GM12878 (cell line): ENCODE data around the gene SCRN2. TPM values are rescaled to one million over a fixed set of nuclear protein-coding genes. Genes with fewer than 3 reads are reported as not detected.

ENCODE experiments used
- ATAC-seq: fragments of 200-7000 bp; cut with Tn5 transposase; 3 replicates; pipeline ENCODE4 v1.9.1; 2020; ENCODE audit warnings: mild to moderate bottlenecking, moderate library complexity
- BruUV-seq: library from RNA; stranded (reverse); fragments of 400-500 nt; replicated peaks from 2 replicates; lab custom pipeline; 2021; lab: Mats Ljungman, UMichigan
- CTCF ChIA-PET: fragments of 300-600 bp; sonication (Branson Sonifier 250); formaldehyde crosslinking; extraction: SDS; loops from one replicate; lab custom pipeline; 2021; ENCODE audit warnings: inconsistent platforms; lab: Yijun Ruan, JAX
- POLR2A ChIA-PET: fragments of 350-600 bp; formaldehyde crosslinking; extraction: SDS; loops from one replicate; lab custom pipeline; 2021; ENCODE audit warnings: inconsistent platforms; lab: Charles Lee
- RAD21 ChIA-PET: fragments of 300-600 bp; sonication (Branson Sonifier 250); formaldehyde crosslinking; loops from one replicate; lab custom pipeline; 2023; ENCODE audit warnings: antibody characterized with exemption; ENCODE audit not compliant: unreplicated experiment; lab: Charles Lee
- SMC1A ChIA-PET: fragments of 300-600 bp; sonication (Branson Sonifier 250); formaldehyde crosslinking; loops from one replicate; lab custom pipeline; 2023; ENCODE audit not compliant: unreplicated experiment, uncharacterized antibody; lab: Charles Lee
- DNase-seq: peaks from one replicate; pipeline ENCODE4 v3.0.0-alpha.2; 2011; ENCODE audit warnings: low read depth, low spot score
- FAIRE-seq: peaks from 3 replicates; lab custom pipeline; 2011; peaks lifted over from hg19 to GRCh38; lab: Jason Lieb, UNC
- H2AFZ ChIP-seq: 2 replicates; pipeline ENCODE4 v1.6.0; 2011; ENCODE audit warnings: low read depth, low read length, control low read depth; ENCODE audit not compliant: control insufficient read depth
- H3K27ac ChIP-seq: 2 replicates; pipeline ENCODE4 v1.5.1; 2011; ENCODE audit warnings: control low read depth; ENCODE audit not compliant: control insufficient read depth, insufficient read depth
- H3K27me3 ChIP-seq, 2 experiments: replicated peaks in 1 of 2; 2 replicates each; pipeline versions ENCODE4 v1.6.0 to v1.6.1; 2011; ENCODE audit warnings: low read length in 1 of 2; ENCODE audit not compliant: control insufficient read depth in 2 of 2, insufficient read depth in 2 of 2
- H3K36me3 ChIP-seq, 2 experiments: 2 replicates each; pipeline ENCODE4 v1.5.1; 2011; ENCODE audit warnings: low read length in 1 of 2; ENCODE audit not compliant: control insufficient read depth in 2 of 2, insufficient read depth in 2 of 2
- H3K4me1 ChIP-seq: 2 replicates; pipeline ENCODE4 v1.6.1; 2011; ENCODE audit warnings: mild to moderate bottlenecking, low read length, moderate library complexity, mixed read lengths; ENCODE audit not compliant: control insufficient read depth, insufficient read depth
- H3K4me2 ChIP-seq: 2 replicates; pipeline ENCODE4 v1.6.0; 2011; ENCODE audit warnings: control low read depth; ENCODE audit not compliant: control insufficient read depth, insufficient read depth
- H3K4me3 ChIP-seq: fragments of 200-600 bp; sonication (generic); 2 replicates; pipeline ENCODE4 v1.5.1; 2016
- H3K79me2 ChIP-seq: 2 replicates; pipeline ENCODE4 v1.6.0; 2011; ENCODE audit warnings: low read length; ENCODE audit not compliant: control insufficient read depth, insufficient read depth
- H3K9ac ChIP-seq: 2 replicates; pipeline ENCODE4 v1.8.0; 2011; ENCODE audit warnings: low read length, control low read depth, mixed read lengths; ENCODE audit not compliant: control insufficient read depth, insufficient read depth
- H3K9me3 ChIP-seq: replicated peaks from 3 replicates; pipeline ENCODE4 v1.5.1; 2011; ENCODE audit warnings: mild to moderate bottlenecking, low read length; ENCODE audit not compliant: control insufficient read depth, insufficient read depth
- H4K20me1 ChIP-seq: 2 replicates; pipeline ENCODE4 v1.6.0; 2011; ENCODE audit not compliant: control insufficient read depth, insufficient read depth
- BCL11A ChIP-seq: IDR thresholded peaks from 2 replicates; pipeline ENCODE4 v1.6.1; 2011; ENCODE audit warnings: low read depth, low read length
- ESRRA ChIP-seq: IDR thresholded peaks from 2 replicates; pipeline ENCODE4 v1.6.1; 2012; ENCODE audit warnings: mild to moderate bottlenecking, low read length, improper control_type of control experiment
- JUNB ChIP-seq: IDR thresholded peaks from 2 replicates; pipeline ENCODE4 v1.6.1; 2016; ENCODE audit warnings: antibody characterized with exemption, mild to moderate bottlenecking
- PAX8 ChIP-seq: fragments of 450-650 bp; IDR thresholded peaks from 2 replicates; pipeline ENCODE4 v1.6.1; 2017; ENCODE audit warnings: mild to moderate bottlenecking, moderate library complexity
- SREBF1 ChIP-seq: IDR thresholded peaks from 2 replicates; pipeline ENCODE4 v1.6.1; 2012; ENCODE audit warnings: mild to moderate bottlenecking, low read length
- STAT1 ChIP-seq: fragments of 450-650 bp; conservative IDR thresholded peaks from 2 replicates; pipeline ENCODE4 v1.6.1; 2014; ENCODE audit warnings: antibody characterized with exemption, mild to moderate bottlenecking
- SUPT20H ChIP-seq: IDR thresholded peaks from 2 replicates; pipeline ENCODE4 v1.6.1; 2011; ENCODE audit warnings: low read depth, mild to moderate bottlenecking, low read length, moderate library complexity, borderline replicate concordance; ENCODE audit not compliant: control insufficient read depth
- TBL1XR1 ChIP-seq: IDR thresholded peaks from 2 replicates; pipeline ENCODE4 v1.6.1; 2012; ENCODE audit warnings: low read depth, low read length, improper control_type of control experiment
- ZNF622 ChIP-seq: fragments of 450-650 bp; IDR thresholded peaks from 2 replicates; pipeline ENCODE4 v1.6.1; 2017; ENCODE audit warnings: mild to moderate bottlenecking, inconsistent platforms
- WGBS: methylation state at CpG from one replicate; pipeline ENCODE4 v1.1.6; 2016; ENCODE audit warnings: low lambda C conversion rate; ENCODE audit not compliant: insufficient replicate concordance, insufficient coverage; ENCODE audit errors: missing lambda C conversion rate; 5-methylcytosine and 5-hydroxymethylcytosine counted together
- in situ Hi-C: fragments of 300-500 bp; cut with MboI; formaldehyde crosslinking; loops from 9 replicates; pipeline ENCODE4 v1.14.3; 2018; ENCODE audit warnings: mixed read lengths
- intact Hi-C: fragments of 100-400 bp; cut with micrococcal nuclease; formaldehyde crosslinking; loops from one replicate; pipeline ENCODE4 v1.14.2; 2022; ENCODE audit not compliant: unreplicated experiment
- polyA plus RNA-seq, 11 experiments: library from polyadenylated mRNA; depleted of rRNA in 4 of 11; unstranded in 6 of 11; stranded (reverse) in 5 of 11; fragments of >200 nt; fragmentation: Nextera tagmentation in 4 of 11; fragmentation: Illumina TruSeq in 1 of 11; extraction: Ambion mirVana in 4 of 11; extraction: Trizol in 1 of 11; gene quantifications; 1 replicate in 1 of 11; 2 replicates in 10 of 11; pipeline versions ENCODE4 v1.2.1 to v1.2.3, GENCODE V29; 2011 to 2016; ENCODE audit warnings: inconsistent platforms in 2 of 11, missing spikeins in 2 of 11, low read depth in 1 of 11
- total RNA-seq, 4 experiments: library from RNA; depleted of rRNA in 3 of 4; stranded (reverse); fragments of >200 nt in 3 of 4; fragmentation: Illumina TruSeq in 1 of 4; extraction: Trizol in 1 of 4; gene quantifications; 2 replicates each; pipeline versions ENCODE4 v1.2.1 to v1.2.3, GENCODE V29; 2013 to 2021
- TF ChIP-seq, protein P1 (sequence below): IDR thresholded peaks from 2 replicates; pipeline ENCODE4 v1.6.1; 2011; ENCODE audit warnings: low read depth, low read length, improper control_type of control experiment, borderline replicate concordance
- TF ChIP-seq, protein P2 (sequence below): fragments of 450-650 bp; IDR thresholded peaks from 2 replicates; pipeline ENCODE4 v1.6.1; 2017; ENCODE audit warnings: low read depth, mild to moderate bottlenecking, moderate library complexity

SCRN2 gene
- total and polyA plus RNA-seq, 10 of the 15 experiments (the other 5 are each of a cell fraction or from before 2014, with no cell fraction given): 0.34 to 33.3 (median 20.1) TPM

- TF ChIP-seq, protein P1, sequence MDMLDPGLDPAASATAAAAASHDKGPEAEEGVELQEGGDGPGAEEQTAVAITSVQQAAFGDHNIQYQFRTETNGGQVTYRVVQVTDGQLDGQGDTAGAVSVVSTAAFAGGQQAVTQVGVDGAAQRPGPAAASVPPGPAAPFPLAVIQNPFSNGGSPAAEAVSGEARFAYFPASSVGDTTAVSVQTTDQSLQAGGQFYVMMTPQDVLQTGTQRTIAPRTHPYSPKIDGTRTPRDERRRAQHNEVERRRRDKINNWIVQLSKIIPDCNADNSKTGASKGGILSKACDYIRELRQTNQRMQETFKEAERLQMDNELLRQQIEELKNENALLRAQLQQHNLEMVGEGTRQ: no peak
- TF ChIP-seq SUPT20H (no peak), ESRRA (no peak)
- TF ChIP-seq, protein P2, sequence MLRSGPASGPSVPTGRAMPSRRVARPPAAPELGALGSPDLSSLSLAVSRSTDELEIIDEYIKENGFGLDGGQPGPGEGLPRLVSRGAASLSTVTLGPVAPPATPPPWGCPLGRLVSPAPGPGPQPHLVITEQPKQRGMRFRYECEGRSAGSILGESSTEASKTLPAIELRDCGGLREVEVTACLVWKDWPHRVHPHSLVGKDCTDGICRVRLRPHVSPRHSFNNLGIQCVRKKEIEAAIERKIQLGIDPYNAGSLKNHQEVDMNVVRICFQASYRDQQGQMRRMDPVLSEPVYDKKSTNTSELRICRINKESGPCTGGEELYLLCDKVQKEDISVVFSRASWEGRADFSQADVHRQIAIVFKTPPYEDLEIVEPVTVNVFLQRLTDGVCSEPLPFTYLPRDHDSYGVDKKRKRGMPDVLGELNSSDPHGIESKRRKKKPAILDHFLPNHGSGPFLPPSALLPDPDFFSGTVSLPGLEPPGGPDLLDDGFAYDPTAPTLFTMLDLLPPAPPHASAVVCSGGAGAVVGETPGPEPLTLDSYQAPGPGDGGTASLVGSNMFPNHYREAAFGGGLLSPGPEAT: no peak
These were observed 38.8 kb upstream of the SCRN2 start (continued) for GRCh38 chr17:47879776-47880454.

- 4% methylated on average over 2 of the region's 2 CpGs for WGBS
- CTCF ChIA-PET: interaction anchor here (1.0 to 1.8 kb wide), 2 partner anchors 11 to 246 kb away, joined by 3 to 6 read pairs; no protein-coding TSS in a partner anchor
- H3K27me3 ChIP-seq: peaks cover 3 to 4% of the 10 kb centered on the region in 2 experiments; a peak in 3 of 4 replicates
- no peaks in the 10 kb centered on the region for H3K36me3 ChIP-seq
- FAIRE-seq: no peak
- no peaks in the 10 kb centered on the region for H3K9me3 ChIP-seq
- ATAC-seq: no peak
- no peak overlapping the region for H3K9ac ChIP-seq
- in situ Hi-C loops (no loop called here), intact Hi-C loops (no loop called here)
- H3K4me1 ChIP-seq: no peaks in the 10 kb centered on the region
- no peak for DNase-seq
- no peak overlapping the region for H3K27ac ChIP-seq
- H4K20me1 ChIP-seq: no peaks in the 10 kb centered on the region
- TF ChIP-seq STAT1 (no peak), ZNF622 (no peak), TBL1XR1 (no peak), SREBF1 (no peak), BCL11A (no peak), PAX8 (no peak), JUNB (no peak)
- H3K79me2 ChIP-seq: no peaks in the 10 kb centered on the region
- no TSS peak for BruUV-seq
- RAD21 ChIA-PET: interaction anchor here (0.6 kb wide), 1 partner anchor 11 kb away, joined by 3 read pairs; no protein-coding TSS in a partner anchor
- H3K4me3 ChIP-seq: no peak overlapping the region
- POLR2A ChIA-PET: no interaction called here
- SMC1A ChIA-PET: interaction anchor here (1.1 kb wide), 1 partner anchor 37 kb away, joined by 3 read pairs; no protein-coding TSS in a partner anchor
- H2AFZ ChIP-seq: no peak overlapping the region
- H3K4me2 ChIP-seq: no peak overlapping the region
These were observed 38.0 kb upstream of the SCRN2 start for GRCh38 chr17:47879028-47879585.
